Mammary epithelial cell (primary cell): ENCODE data around the gene MIF4GD.

Experiments used
- EZH2 ChIP-seq: IDR thresholded peaks from 2 replicates; pipeline ENCODE4 v1.6.1; 2012; ENCODE audit warnings: low read length, inconsistent platforms, borderline replicate concordance
- TF ChIP-seq, protein P1 (sequence below), 2 donors: IDR thresholded peaks in 1 of 2; conservative IDR thresholded peaks in 1 of 2; 2 replicates each; pipeline ENCODE4 v1.5.1; 2011 to 2012; ENCODE audit warnings: inconsistent platforms in 2 of 2, low read length in 2 of 2, mild to moderate bottlenecking in 2 of 2, control low read depth in 1 of 2, low read depth in 1 of 2; ENCODE audit not compliant: insufficient read depth in 1 of 2; ENCODE audit errors: extremely low read depth in 1 of 2

DNA sequence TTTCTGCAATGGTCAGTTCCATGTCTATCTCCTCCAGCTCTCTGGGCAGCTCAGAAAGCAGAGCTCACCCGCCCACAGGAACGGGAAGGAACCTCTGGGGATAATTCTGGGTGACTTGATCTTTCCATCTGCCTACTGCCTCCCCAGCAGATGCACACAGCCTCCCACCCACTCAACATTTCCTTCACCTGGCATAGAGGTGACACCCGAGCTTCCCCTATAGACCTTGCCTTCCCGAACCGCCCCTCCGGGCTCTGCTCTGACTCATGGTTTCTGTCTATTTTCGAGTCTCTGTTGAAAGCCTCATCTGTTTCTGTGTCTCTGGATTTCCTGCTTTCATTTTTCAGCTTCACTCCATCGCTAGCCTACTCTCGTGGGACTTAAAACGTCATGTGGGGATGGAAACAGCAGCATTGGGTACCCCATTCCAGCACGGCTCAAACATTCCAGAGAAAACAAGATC, 21.0 kb downstream of the MIF4GD start:
- TF ChIP-seq, protein P1, sequence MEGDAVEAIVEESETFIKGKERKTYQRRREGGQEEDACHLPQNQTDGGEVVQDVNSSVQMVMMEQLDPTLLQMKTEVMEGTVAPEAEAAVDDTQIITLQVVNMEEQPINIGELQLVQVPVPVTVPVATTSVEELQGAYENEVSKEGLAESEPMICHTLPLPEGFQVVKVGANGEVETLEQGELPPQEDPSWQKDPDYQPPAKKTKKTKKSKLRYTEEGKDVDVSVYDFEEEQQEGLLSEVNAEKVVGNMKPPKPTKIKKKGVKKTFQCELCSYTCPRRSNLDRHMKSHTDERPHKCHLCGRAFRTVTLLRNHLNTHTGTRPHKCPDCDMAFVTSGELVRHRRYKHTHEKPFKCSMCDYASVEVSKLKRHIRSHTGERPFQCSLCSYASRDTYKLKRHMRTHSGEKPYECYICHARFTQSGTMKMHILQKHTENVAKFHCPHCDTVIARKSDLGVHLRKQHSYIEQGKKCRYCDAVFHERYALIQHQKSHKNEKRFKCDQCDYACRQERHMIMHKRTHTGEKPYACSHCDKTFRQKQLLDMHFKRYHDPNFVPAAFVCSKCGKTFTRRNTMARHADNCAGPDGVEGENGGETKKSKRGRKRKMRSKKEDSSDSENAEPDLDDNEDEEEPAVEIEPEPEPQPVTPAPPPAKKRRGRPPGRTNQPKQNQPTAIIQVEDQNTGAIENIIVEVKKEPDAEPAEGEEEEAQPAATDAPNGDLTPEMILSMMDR (conservative IDR thresholded peaks at IDR 0.05 in 1 of 2, IDR thresholded peaks at IDR 0.05 in 1 of 2; ENCODE audit: extremely low read depth in 1 of 2, insufficient read depth in 1 of 2, low read depth in 1 of 2, low read length in 2 of 2): no peak
- no peak for TF ChIP-seq EZH2
